AG09319 (cell line): ENCODE measurements around the gene TNFAIP8L3.

Experiments
- DNase-seq: peaks from one replicate; pipeline ENCODE4 v3.0.0-alpha.2; 2010; ENCODE audit warnings: low read depth; ENCODE audit errors: extremely low read depth
- CTCF ChIP-seq: IDR thresholded peaks from 2 replicates; pipeline ENCODE4 v1.5.1; 2011; ENCODE audit warnings: low read depth, mild to moderate bottlenecking, inconsistent platforms, low read length, moderate library complexity

The TNFAIP8L3 gene

GRCh38 chr15:51025454-51025846 lies 69.3 kb downstream of the TNFAIP8L3 start:
- TF ChIP-seq CTCF: no peak
- DNase-seq: no peak

GRCh38 chr15:51024735-51025453 lies 69.8 kb downstream of the TNFAIP8L3 start:
- DNase-seq: no peak
- no peak for TF ChIP-seq CTCF

- TF ChIP-seq CTCF: no peak
- no peak for DNase-seq
Observed at GRCh38 chr15:51023499-51023898, 71.2 kb downstream of the TNFAIP8L3 start.

GRCh38 chr15:51022206-51022605 lies 72.5 kb downstream of the TNFAIP8L3 start:
- no peak for DNase-seq
- TF ChIP-seq CTCF: no peak

GRCh38 chr15:51016615-51017014 lies 78.1 kb downstream of the TNFAIP8L3 start:
- no peak for DNase-seq
- TF ChIP-seq CTCF: no peak

- no peak for TF ChIP-seq CTCF
Observed at GRCh38 chr15:51011212-51011611, 83.5 kb downstream of the TNFAIP8L3 start.

GRCh38 chr15:51007131-51007666 lies 87.5 kb downstream of the TNFAIP8L3 start:
- no peak for DNase-seq
- TF ChIP-seq CTCF: no peak

More at GRCh38 chr15:51011212-51011611, 83.5 kb downstream of the TNFAIP8L3 start:
- no peak for DNase-seq
